T1000 (cell line): ENCODE results near the gene TP53AIP1.

ENCODE experiments used
- DNase-seq: peaks from one replicate; lab custom pipeline; 2025; ENCODE audit warnings: mixed read lengths; lab: John Stamatoyannopoulos, UW

Gene TP53AIP1

DNA sequence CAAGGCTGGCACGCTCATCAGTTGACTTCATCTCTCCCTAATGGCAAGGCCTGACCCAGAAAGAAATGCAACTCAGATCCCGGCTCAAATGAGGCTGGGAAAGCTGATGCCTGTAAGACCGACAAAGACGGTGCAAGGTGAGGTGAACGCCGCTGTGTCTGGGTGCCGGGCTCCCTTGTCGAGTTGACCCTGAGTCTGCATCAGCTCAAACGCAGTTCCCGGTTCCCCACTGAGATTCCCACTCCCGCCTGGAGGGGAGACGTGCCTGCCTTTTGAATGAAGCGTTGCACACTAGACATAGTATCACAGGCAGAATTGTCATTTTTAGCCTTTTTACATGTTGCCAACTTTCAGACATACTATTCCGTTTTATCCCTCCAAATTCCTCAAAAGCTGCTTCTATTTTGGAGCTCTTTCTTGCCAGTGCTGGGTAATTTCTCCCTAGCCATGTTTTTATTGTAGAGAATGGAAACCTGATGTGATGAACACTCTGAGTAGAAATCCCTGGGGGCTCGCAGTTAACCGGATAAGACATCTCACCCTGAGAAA lies 831 bp upstream of the TP53AIP1 start:
- no peak for DNase-seq

- no peak for DNase-seq
Observed at GRCh38 chr11:128942272-128942612, 429 bp downstream of the TP53AIP1 start.

DNA sequence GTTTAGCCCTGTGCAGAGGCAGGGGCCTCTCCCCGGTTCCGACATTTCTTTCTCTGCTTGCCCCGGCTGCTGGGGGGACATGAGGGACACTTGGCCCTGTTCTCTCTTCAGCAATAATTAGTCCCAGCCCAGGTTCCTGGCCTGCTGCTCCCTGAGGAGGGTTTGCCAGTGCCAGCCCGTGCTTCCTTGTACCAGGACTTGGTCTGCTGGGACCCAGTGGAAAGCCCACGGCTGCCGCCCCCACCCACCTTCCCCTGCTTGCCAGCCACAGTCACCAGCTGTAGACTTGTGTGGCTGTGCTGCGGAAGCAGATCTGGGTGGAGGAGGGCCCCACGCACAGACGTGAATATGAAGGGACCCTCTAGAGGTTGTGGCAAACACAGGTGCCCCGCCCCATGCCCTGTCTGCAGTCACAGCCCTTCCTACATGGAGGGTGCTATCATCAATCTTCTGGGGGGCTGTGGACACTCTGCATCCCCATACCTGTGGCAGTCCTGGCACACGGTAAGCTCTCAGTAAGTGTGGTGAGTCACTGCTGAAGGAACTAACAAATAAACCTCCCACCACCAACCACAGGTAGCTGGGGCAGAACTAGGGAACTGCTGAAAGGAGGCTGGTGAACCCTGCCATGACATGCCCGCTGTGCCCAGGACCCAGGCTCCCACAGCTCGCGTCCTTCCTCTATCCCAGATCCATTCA lies 949 bp downstream of the TP53AIP1 start:
- no peak for DNase-seq

DNA sequence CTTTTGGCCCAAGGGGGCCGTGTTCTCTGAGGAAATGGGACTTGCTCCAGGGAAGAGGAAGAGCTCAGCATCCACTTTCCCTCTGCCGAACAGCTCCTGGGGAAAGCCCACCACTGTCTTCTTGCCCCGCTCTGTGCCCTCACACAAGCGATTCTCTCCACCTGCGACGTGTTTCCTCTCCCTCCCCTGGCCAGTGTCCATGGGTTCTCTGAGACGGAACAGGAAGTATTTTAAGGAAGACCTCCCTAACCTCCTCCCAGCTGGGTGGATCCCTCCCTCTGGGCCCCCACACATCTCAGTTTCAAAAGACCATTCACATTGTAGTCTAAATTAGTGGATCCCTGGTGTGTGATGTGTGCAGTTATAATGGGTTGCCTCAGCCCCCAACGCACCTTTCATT lies 1.6 kb downstream of the TP53AIP1 start:
- no peak for DNase-seq

DNA sequence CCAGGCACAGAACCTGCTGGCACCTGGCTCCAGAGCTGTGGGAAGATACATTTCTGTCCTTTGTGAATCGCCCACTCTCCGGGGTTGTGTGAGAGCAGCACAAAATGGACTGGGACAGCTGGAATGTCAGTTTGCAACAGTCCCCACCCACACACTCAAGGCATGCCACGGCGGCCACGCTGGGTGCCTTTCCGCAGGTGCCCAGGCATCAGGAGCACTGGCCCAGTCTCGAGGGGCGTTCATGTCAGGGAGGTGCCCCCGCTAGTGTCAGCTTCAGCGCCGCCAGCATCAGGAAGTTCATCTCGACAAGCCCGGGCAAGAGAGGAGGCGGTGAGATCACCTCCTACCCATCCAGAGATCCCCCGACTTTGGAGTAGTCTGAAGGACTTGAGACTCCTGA lies 2.1 kb downstream of the TP53AIP1 start:
- no peak for DNase-seq

GRCh38 chr11:128940156-128940555 lies 2.5 kb downstream of the TP53AIP1 start:
- DNase-seq, result no peak

DNA sequence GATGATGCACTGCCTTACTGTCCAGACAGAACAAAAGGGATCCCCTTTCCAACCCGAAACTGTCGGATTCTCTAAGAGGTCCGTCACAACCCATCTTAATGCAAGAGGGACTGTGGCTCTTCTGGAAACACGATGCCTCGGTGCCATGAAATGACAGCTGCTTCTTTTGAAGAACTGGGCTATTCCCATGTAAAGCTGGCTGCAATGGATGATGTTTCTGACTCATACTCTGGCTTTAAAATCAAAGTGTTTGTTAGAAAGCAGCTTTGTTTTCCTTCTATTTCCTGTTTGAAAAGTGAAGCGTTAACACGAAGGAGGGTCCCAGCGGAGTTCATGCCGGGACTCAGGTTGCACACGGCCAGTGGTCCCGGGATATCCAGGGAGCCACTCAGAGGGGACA lies 3.1 kb downstream of the TP53AIP1 start:
- no peak for DNase-seq

- DNase-seq, result no peak
Observed at GRCh38 chr11:128938156-128938885, 4.3 kb downstream of the TP53AIP1 start.

- DNase-seq, result no peak
Observed at GRCh38 chr11:128937480-128937879, 5.2 kb downstream of the TP53AIP1 start.

DNA sequence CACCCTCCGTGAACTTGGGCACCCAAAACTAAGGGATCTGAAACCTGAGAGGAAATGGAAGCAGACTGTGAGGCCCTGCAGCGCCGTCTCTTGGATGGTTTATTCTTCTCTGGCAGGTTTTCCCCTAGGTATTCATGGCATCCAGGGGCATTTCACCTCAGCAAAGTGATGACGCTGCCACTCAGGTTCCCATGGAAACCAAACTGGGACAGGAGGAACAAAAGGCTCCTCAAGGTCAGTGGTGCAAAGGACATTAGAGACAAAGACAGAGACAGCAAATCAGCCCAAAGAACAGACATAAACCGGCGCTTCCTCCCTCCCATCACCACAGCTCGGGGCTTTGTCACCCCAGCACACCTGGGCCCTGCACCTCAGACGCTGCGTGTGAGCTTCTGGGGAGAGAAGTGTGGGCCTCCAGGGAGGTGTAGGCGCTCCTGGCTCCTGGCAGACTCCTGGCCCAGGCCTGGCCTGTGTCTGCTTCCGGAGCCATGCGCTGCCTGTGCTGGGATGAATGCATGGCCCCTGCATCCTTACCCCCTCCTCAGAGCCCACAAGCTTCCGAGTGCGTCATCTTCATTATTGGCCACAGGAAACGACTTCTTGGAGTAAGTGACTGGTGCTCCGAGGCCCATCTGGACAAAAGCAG lies 5.9 kb downstream of the TP53AIP1 start:
- DNase-seq, result no peak

- DNase-seq, result no peak
Observed at GRCh38 chr11:128934926-128935325, 7.7 kb downstream of the TP53AIP1 start.

- no peak for DNase-seq
Observed at GRCh38 chr11:128934351-128934750, 8.3 kb downstream of the TP53AIP1 start.

DNA sequence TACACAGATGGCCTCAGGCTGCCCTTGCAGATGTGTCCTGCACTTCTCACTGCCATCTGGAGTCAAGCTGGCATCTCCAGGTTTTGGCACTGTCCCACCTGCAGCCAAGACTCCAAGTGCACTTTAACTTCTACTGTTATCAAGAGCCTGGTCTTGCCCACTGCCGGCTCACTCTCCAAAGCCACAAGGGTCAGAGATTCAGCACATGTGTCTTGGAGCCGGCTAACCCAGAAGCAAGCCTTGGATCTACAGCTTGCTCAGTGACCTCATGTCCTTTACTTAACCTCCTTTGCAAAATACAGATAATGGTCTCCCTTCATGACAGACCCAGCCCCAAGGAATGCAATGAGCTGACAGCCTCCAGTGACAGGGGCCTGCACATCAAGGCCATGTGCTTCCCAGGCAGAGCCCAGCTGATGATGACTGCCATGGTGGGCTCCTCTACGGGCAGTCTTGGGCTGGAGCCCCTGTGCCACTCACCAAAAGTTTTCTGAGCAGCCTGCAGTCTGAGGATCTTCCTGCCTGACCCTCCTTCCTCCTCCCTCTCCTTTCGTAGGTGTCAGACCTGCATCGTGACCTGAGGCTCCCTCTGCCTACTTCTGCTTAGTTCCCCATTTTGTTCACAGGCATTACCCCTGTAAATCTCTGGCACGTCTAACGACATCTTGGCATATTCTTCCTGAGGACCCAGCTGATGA lies 9.0 kb downstream of the TP53AIP1 start:
- DNase-seq, result no peak

GRCh38 chr11:128931668-128932067 lies 11.0 kb downstream of the TP53AIP1 start:
- DNase-seq, result no peak

DNA sequence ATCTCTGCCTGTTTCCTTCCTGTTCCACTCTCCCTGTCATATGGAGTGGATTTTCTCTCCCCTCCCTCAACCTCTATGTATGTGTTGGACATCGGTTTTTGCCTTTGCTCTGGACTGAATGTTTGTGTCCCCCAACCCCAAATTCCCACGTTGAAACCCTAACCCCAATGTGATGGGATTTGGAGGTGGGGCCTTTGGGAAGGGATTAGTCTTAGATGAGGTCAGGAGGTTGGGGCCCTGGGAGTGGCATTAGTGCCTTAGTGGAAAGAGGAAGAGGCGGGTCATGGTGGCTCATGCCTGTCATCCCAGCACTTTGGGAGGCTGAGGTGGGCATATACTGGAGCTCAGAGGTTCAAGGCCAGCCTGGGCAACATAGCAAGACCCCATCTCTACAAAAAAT lies 11.6 kb downstream of the TP53AIP1 start:
- DNase-seq, result no peak

DNA sequence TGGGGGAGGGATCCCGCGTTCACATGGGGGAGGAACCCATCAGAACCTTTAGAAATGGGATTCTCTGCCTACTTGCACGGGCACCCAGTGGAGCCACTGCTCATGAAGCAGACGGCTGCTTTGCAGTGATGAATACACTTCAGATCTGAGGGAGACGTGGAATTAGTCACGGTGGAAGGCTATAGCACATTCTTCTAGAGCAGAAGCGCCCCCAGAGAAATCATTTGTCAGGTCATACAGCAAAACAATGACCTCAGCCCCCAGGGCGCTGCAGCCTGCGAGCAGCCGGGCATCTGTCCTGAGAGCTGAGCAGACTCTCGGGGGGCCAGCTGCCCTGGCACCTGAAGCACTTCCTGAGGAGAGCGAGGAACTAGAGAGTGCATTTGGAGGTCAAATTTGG lies 12.7 kb downstream of the TP53AIP1 start:
- no peak for DNase-seq

DNA sequence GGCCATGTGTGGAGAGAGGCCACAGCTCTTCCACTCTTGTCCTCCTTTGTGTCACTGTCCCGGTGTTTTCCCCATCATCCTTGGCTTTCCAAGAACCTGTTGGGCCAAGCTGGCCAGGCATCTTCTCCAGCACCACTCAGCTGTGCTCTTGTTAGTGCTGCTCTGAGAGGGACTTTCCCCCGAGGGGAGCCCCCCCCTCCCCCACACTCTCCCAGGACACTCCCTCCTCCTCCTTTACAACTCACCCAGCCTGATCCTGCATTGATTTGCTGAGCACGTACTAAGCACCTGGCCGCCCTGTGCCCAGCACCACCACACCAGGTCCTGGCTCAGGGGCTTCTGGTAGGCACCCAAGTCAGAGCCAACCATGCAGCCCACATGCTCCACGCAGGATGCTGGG lies 13.2 kb downstream of the TP53AIP1 start:
- DNase-seq, result no peak

- DNase-seq, result no peak
Observed at GRCh38 chr11:128928400-128928799, 14.3 kb downstream of the TP53AIP1 start.

DNA sequence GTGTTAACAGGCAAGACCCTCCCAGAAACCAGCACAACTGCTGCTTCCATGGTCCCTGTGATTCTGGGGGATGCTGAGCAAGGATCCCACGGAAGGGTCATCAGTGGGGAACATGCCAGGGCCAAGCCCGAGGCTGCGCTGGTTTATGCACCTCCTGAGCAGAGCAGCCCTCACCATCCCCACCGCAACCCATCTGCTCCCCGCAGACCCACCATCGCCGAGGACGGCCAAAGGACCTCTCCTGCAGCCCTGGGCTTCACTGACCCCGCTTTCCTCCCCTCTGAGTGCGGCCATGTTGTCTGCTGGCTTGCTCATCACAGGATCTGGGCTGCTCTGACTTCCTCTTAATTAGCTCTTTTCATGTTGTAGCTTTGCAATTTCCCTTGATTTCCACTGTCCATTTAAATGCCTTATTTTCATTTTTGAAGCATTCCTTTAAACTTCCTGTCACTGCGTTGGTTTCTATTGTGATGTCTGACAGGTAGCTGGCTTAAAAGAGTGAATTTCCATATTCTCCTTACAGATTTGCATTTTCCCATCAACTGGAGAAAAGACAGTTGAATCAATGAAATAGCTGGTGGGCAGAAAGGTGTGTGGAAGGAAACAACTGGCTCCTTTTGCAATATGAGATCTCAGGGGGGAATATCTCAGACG lies 14.9 kb downstream of the TP53AIP1 start:
- DNase-seq, result no peak

DNA sequence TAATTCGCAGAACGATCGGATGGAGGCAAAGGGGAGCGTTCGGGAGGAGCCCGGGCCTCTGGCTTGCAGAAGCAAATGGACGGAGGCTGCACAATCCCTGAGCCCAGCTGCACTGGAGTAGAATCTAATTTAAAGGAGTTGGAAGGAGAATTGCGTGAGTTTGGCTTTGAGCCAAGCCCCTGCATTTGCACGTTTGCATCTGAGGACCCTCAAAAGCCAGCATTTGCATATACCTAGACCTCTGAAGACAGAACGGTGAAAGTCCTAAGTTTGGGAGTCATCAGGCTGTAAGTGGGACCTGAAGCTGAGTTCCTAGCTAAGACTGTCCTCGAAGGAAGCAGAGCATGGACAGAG lies 15.6 kb downstream of the TP53AIP1 start:
- no peak for DNase-seq

- no peak for DNase-seq
Observed at GRCh38 chr11:128926437-128927107, 16.1 kb downstream of the TP53AIP1 start.
